Measurements from ENCODE around the gene LRRC4C. TPM values are rescaled to one million over a fixed set of nuclear protein-coding genes. Genes with fewer than 3 reads are reported as not detected.

LRRC4C gene
- total RNA-seq, 1 donor from 2014 or later = 1.3 TPM

DNA sequence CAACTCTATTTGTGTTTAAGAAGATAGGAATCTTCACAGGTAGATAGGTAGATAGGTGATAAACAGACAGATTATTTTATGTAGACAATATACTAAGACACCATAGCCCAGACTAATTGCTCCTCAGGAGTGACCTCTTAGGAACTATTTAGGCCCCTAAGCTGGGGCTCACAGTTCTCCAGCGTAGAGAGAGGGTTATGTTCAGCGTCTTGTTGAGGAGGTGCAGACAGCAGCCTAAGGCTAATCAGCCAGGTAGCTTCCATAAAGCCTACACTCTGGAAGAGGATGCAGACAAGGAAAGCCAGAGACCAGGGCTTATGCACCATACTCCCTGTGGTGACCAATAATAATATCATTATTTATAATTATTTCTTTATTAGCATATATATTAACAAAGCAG is 705.2 kb downstream of the LRRC4C start:
- no peaks in the 10 kb centered on the region for H3K27me3 Mint-ChIP-seq
- H3K27ac Mint-ChIP-seq = no peak overlapping the region
- TF ChIP-seq, protein P1, sequence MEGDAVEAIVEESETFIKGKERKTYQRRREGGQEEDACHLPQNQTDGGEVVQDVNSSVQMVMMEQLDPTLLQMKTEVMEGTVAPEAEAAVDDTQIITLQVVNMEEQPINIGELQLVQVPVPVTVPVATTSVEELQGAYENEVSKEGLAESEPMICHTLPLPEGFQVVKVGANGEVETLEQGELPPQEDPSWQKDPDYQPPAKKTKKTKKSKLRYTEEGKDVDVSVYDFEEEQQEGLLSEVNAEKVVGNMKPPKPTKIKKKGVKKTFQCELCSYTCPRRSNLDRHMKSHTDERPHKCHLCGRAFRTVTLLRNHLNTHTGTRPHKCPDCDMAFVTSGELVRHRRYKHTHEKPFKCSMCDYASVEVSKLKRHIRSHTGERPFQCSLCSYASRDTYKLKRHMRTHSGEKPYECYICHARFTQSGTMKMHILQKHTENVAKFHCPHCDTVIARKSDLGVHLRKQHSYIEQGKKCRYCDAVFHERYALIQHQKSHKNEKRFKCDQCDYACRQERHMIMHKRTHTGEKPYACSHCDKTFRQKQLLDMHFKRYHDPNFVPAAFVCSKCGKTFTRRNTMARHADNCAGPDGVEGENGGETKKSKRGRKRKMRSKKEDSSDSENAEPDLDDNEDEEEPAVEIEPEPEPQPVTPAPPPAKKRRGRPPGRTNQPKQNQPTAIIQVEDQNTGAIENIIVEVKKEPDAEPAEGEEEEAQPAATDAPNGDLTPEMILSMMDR (IDR thresholded peaks at IDR 0.05; ENCODE audit: unreplicated experiment) = no peak
- no peaks in the 10 kb centered on the region for H3K36me3 Mint-ChIP-seq (ENCODE audit: insufficient read depth)
- no peak overlapping the region for H3K4me3 Mint-ChIP-seq (ENCODE audit: low read depth)
- H3K4me1 Mint-ChIP-seq (ENCODE audit: low read depth) = no peaks in the 10 kb centered on the region
- no peak for DNase-seq (ENCODE audit: low spot score, unreplicated experiment)
- H3K9me3 Mint-ChIP-seq (ENCODE audit: low read depth) = peaks cover 10% of the 10 kb centered on the region

DNA sequence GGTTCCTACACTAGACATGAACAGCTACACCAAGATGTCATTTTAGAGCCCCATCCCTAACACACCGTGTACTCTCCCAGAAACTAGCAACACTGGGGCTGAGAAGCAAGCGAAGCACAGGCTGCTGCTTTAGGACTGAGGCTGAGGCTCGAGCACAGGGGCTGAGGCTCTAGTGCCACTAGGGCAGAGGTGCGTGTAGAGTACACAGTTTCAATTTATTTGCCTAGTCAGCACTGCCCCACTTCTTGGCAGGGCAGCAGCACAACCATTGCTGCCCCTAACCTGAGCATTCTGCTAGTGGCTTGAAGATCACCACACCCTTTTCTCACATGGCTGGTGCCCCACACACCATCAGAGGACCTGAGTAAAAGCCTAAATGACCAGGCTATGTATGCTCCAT is 713.2 kb downstream of the LRRC4C start:
- no peak overlapping the region for H3K27ac Mint-ChIP-seq
- H3K9me3 Mint-ChIP-seq (ENCODE audit: low read depth) = peaks cover 6% of the 10 kb centered on the region
- no peaks in the 10 kb centered on the region for H3K36me3 Mint-ChIP-seq (ENCODE audit: insufficient read depth)
- H3K4me1 Mint-ChIP-seq (ENCODE audit: low read depth) = no peaks in the 10 kb centered on the region
- TF ChIP-seq, protein P1 (IDR thresholded peaks at IDR 0.05; ENCODE audit: unreplicated experiment) = no peak
- no peak for DNase-seq (ENCODE audit: low spot score, unreplicated experiment)
- no peak overlapping the region for H3K4me3 Mint-ChIP-seq (ENCODE audit: low read depth)
- H3K27me3 Mint-ChIP-seq = no peaks in the 10 kb centered on the region

DNA sequence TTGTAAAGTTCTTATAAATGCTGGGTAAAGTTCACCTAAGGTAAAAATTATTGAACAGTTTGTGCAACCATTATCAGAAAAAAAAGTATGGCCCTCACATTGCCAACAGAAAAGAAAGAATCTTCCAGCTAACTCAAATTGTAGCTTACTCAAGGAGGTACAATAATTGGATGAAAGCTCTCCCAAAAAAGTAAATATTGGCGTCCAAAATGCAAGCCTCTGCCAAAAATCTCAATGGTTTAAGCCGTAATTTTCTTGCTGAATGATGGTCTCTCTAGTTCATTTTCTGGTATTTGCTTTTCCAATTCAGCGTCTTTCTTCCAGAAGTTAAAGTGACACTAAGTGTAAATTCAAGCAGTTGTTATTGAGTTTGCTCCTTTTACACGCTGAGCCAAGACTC is 727.3 kb downstream of the LRRC4C start:
- Mint-ChIP-seq H3K27ac (no peak overlapping the region), H3K27me3 (no peaks in the 10 kb centered on the region), H3K4me3 (ENCODE audit: low read depth) (no peak overlapping the region), H3K4me1 (ENCODE audit: low read depth) (no peaks in the 10 kb centered on the region), H3K9me3 (ENCODE audit: low read depth) (peaks cover 17% of the 10 kb centered on the region), H3K36me3 (ENCODE audit: insufficient read depth) (no peaks in the 10 kb centered on the region)
- TF ChIP-seq, protein P1 (IDR thresholded peaks at IDR 0.05; ENCODE audit: unreplicated experiment) = no peak
- DNase-seq (ENCODE audit: low spot score, unreplicated experiment) = no peak

DNA sequence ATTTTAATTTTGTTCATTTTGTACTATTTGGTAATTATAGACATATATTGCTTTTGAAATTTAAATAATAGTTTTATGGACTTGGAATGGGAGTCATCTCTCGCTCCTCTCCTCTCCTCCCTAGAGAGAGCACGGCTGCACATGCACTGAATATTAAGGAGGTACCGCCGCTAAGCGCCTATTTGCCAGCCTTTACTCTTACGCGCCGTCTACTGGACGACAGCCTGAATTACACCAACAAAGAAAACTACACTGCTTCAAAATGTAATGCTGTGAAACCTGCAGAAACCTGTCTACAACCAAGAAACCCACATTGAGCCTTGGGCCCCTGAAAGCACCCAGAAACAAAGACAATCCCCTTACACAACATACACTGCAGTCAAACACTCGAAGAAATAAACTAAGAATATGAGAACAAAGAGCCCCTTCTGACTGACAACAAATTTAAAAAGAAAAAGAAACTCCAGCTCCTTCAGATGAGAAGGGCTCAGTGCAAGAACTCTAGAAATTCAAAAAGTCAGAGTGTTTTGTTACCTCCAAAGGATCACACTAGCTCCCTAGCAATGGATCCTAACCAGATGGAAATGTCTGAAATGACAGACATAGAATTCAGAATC is 737.2 kb downstream of the LRRC4C start:
- Mint-ChIP-seq H3K27ac (peak overlapping the region; percentile 22), H3K4me3 (ENCODE audit: low read depth) (no peak overlapping the region), H3K9me3 (ENCODE audit: low read depth) (peaks cover under 1% of the 10 kb centered on the region), H3K36me3 (ENCODE audit: insufficient read depth) (no peaks in the 10 kb centered on the region), H3K27me3 (no peaks in the 10 kb centered on the region), H3K4me1 (ENCODE audit: low read depth) (no peaks in the 10 kb centered on the region)
- TF ChIP-seq, protein P1 (IDR thresholded peaks at IDR 0.05; ENCODE audit: unreplicated experiment) = peak; percentile 80
- DNase-seq (ENCODE audit: low spot score, unreplicated experiment) = peak; percentile 16

DNA sequence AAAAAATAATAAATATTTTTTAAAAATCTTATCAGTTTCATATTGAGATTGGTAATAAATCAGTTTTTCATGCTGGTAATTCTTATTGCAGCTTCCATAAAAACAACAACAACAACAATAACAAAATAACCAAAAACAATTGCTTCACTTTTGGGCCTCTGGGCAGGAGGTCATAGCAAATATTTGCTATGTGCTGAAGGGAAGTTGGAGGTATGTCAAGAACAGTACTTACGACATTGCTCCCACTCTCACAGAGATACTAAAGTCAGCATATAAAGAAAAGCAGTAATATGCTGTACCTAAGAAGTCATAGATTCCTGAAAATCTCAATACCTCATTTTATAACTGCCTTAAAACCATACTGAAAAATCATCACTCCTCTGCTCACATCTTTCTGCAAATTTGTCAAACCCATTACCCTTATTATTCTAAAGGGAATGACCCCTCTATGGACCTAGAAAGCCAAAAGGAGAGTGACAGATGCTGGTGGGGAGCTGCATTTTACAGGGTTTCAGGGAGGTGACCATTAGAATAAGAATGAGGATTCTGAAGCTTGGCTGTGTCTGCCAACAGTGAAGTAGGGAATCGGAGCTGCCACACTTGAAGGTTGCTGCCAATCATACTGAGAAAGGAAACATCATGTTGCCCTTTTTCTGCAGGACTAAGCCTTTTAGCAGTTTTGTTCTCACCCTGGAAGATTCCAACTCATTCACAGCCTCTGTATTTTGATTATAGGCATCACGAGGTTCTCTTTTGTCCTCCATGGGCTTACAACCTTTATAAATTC is 742.9 kb downstream of the LRRC4C start:
- H3K9me3 Mint-ChIP-seq (ENCODE audit: low read depth) = no peaks in the 10 kb centered on the region
- DNase-seq (ENCODE audit: low spot score, unreplicated experiment) = no peak
- TF ChIP-seq, protein P1 (IDR thresholded peaks at IDR 0.05; ENCODE audit: unreplicated experiment) = no peak
- H3K36me3 Mint-ChIP-seq (ENCODE audit: insufficient read depth) = no peaks in the 10 kb centered on the region
- no peak overlapping the region for H3K4me3 Mint-ChIP-seq (ENCODE audit: low read depth)
- H3K4me1 Mint-ChIP-seq (ENCODE audit: low read depth) = no peaks in the 10 kb centered on the region
- H3K27ac Mint-ChIP-seq = no peak overlapping the region
- no peaks in the 10 kb centered on the region for H3K27me3 Mint-ChIP-seq

All from progenitor cell of endocrine pancreas (in vitro differentiated cells).